T-helper 1 cell treated with Interleukin-12 subunit alpha and Interleukin-12 subunit beta and Interleukin-4 antibody, amounts not matched to agents 30 ng/mL and 1 ng/mL, for 36 hours (primary cell): ENCODE results near the gene FANCC. TPM values are rescaled to one million over a fixed set of nuclear protein-coding genes. Genes with fewer than 3 reads are reported as not detected.

Source experiments
- intact Hi-C: fragments of 100-400 bp; cut with micrococcal nuclease; formaldehyde crosslinking; loops from one replicate; pipeline ENCODE4 v1.15.1; 2024
- total RNA-seq: library from RNA; stranded (reverse); gene quantifications from 2 replicates; pipeline ENCODE4 v1.2.3, GENCODE V29; 2022

Gene FANCC
- total RNA-seq, 1 donor from 2014 or later: 14.6 TPM

DNA sequence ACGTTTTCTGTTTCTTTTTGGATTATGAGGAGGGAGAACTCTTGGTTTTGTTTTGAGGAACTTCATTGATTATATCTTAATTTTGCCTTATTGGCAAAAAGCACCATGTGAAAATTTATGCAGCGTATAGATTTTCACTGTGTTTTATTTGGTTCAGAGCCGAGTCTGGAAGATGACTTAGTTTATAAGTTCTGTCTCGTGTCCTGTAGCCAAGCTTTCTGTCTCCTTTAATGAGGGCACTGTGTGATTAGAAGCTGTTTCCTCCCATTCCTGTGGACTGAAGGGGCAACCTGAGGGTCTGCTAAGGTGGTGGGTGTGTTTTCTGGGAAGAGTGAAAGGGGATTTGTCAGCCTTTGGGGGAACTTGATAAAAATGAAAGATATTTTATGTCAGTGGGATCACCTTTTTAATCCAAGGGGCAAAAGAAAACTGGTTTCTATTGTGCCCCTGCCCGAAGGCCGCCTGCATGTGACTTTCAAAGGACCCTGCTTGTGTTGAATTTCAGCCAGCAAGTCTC lies 262.1 kb downstream of the FANCC start:
- intact Hi-C loops: no loop called here

DNA sequence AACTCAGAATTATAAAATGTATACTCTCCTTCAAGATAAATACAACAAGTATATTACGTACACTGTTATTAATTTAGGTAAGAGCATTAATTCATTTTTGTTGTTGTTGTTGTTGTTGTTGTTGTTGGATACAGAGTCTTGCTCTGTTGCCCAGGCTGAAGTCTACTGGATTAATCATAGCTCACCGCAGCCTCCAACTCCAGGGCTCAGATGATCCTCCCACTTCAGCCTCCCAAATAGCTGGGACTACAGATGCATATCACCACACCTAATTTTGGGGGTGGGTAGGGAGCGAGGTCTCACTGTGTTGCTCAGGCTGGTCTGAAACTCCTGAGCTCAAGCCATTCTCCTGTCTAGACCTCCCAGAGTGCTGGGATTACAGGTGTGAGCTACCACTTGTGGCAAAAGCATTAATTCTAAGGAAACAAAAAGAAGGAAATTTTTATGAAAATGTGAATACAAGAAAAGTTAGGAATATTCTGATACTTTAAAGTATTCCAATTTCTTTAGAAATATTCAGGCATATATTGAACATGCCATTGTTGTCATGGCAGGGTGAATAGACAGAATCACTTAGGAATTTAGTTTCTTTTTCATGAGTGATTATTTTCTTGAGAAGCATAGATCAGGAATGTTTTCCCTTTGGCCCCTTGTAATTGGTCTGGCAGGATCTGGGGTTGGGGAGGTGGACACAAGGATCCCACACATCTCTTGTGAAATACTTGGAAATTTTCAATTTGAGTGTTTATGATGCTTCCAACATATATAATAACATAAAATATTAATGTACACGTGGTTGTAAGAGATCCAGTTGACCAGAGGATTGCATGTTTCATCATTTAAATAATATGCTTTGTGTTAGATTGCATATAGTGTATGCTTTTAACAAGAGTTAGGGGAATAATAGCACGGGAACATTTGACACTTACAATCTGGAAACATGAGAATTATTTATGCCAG lies 263.6 kb downstream of the FANCC start:
- intact Hi-C loops: no loop called here

DNA sequence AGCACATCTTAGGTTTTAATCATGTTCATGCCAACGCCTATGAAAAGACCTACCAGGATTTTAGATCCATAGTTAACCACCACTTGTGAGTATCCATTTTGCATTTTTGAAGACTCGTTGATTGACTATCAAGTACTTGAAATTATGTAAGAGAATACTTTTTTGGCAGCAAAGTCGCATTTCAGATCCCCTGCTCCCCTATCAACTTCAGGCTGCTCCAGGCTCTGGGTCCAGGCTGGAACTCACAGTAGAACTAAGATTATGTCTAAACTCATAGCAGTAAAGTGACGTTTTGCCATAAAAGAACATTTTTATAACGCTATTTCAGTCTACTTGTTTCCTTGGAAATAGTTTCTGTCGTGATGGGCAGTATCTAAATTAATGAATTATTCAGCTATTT lies 267.7 kb downstream of the FANCC start:
- intact Hi-C loops: no loop called here

Other genes starting within 250 kb of the FANCC start
- gene PTCH1, start 199.3 kb upstream of the FANCC start, total RNA-seq: 8.4 and 10.0 TPM in 2 replicates